Epidermal melanocyte (primary cell): ENCODE data around the gene RNASEH2A.
"Not testable (repeated sequence)": the region's sequence is repeated elsewhere in the genome, so short reads cannot be mapped to it uniquely, and the experiment has no call there.

Experiments
- DNase-seq: peaks from one replicate; pipeline ENCODE4 v3.0.0; 2011; ENCODE audit warnings: low spot score; ENCODE audit not compliant: insufficient read length

RNASEH2A gene

GRCh38 chr19:12793290-12794195, 12.8 kb upstream of the RNASEH2A start:
- DNase-seq = peak; percentile 97

- no peak for DNase-seq
Measured at GRCh38 chr19:12794196-12794941, 12.0 kb upstream of the RNASEH2A start.

- no peak for DNase-seq
Measured at GRCh38 chr19:12794971-12795381, 11.4 kb upstream of the RNASEH2A start.

DNA sequence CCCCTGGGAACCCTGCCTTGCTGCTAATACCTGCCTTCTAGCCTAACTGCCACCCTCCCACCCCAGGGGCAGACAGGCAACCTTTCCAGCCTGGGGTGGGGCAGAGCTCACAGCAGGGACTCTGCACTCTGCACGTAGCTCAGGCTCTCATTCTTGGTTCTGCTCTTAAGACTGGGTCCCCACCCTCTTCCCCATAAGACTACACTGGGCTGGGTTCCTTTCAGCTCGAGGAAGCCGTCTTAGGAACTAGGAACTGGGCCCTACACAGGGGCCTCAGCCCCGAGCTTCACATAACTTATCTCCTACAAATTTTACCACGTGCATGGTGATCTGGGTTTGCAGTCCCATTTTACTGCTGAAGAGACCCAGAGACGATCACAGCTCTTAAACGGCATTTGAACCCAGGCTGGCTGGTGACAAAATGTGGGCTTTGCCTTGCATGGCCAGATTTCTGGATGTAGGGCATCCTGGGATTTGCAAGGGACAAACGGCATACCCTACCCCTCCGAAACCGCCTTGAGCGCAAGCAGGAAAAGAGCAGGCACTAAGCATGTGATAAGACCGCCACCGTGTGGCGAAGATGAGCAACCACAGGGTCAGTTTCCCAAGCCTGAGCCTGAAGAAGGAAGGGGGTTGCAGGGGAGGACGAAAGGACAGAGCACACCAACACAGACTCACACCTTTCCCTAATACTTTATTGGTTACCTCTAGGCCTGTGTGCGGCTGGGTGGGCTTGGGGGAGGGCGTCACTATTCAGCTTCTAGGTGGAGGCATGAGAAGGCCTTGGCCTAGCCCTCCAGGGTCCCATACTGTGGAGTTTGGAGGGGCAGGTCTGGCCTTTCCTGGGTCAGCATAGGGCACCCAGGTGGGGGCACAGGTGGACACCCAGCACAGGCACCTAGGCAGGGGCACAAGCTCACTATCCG, 10.0 kb upstream of the RNASEH2A start:
- no peak for DNase-seq

- no peak for DNase-seq
Measured at GRCh38 chr19:12797141-12797587, 9.2 kb upstream of the RNASEH2A start.

DNA sequence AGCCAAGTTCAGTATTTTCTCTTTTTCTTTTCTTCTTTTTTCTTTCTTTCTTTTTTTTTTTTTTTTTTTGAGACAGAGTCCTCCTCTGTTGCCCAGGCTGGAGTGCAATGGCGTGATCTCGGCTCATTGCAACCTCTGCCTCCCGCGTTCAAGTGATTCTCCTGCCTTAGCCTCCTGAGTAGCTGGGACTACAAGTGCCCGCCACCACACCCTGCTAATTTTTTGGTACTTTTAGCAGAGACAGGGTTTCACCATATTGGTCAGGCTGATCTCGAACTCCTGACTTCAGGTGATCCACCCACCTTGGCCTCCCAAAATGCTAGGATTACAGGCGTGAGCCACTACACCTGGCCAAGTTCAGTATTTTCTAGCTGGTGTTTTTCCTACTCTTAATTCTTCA, 8.8 kb upstream of the RNASEH2A start:
- not testable (repeated sequence) for DNase-seq

DNA sequence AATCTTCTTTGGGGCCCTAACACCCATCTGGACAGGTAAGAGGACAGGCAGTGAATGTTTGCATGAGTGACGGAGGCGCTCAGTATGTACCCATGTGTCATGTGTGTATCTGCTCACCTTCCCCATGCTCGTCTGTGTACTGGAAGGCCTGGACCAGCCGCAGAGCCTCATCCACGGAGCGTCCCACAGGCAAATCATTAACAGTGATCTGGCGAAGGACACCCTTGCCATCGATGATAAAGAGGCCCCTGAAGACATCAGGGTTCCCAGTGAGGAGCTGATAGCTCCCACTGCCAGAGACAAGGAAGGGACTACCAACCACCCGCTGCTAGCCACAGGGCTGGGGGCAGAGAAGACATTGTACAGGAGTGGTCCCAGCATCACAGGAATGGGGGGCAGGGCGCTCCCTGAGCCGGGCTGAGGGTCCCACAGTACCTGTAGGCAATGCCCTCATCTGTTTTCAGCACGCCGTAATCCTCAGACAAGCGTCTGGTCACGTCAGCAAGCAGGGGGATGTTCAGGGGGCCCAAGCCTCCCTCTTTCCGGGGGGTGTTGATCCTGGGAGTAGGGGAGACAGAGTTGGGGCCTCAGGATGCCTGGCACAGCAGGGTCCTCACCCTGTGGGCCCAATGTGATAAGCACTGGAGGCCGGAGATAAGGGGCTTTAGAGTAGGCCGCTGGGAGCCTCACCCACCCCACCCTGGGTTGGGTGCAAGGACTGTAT, 6.5 kb upstream of the RNASEH2A start:
- DNase-seq = no peak

GRCh38 chr19:12800466-12800770, 6.0 kb upstream of the RNASEH2A start:
- DNase-seq = no peak

DNA sequence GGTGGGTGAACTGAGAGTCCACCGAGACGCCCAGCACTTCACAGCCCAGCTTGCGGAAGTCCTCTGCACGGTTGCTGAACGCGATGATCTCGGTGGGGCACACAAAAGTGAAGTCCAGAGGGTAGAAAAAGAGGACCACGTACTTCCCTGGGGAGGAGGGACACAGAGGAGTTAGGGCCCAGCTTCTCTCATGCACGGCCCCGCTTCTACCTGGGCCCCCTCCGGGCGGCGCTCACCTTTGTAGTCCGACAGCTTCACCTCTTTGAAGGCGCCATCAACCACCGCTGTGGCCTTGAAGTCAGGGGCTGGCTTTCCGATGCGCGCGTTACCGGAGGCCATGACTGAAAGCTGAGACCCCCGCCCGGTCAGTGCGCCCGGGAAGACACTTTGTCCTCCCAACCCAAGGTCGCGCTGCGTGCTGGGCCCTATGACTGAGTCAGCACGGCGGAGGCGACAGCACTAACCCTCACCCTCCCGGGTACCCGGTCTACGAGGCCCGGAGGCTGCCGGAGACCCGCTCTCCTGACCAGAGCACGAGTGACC, 5.4 kb upstream of the RNASEH2A start:
- no peak for DNase-seq

DNA sequence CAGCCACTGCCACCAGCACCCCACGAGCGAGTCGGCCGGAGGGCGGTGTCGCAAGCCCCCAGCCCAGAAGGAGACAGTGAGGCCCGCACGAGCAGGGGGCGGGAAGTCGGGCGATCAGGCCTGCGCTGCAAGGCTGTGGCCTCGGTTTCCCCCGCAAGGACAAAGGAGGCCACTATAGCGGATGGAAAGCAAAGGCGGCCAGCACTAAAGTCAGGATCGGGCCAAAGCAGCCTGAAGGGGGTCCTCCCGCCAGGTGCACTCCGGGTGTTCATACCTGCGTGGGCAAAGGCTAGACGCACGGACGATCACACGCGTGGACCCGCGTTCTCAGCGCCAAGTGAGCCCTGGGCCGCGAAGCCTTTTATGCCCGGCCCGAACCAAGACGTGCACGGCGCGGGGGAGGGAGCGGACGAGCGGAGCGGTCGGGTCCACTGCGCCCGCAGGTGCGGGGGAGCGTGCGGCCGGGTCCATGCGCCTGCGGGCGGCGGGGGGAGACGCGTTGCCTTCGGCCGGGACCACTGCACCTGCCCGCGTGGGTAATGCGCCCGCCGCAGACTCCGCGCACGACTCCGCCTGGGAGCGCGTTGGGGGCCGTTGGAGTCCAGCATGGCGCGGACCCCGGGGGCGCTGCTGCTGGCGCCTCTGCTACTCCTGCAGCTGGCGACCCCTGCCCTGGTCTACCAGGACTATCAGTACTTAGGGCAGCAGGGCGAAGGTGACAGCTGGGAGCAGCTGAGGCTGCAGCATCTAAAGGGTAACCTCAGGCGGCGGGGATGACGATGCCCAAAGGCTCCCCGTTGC, 4.7 kb upstream of the RNASEH2A start, which contains the start of the genes PRDX2 and THSD8:
Gene PRDX2 (minus strand): TSS at position 335 of the 801 bp plus-strand sequence. CDS start 539 bp downstream, outside the sequence.
Gene THSD8 (plus strand): TSS at position 604 of the 801 bp plus-strand sequence. CDS start 3 bp downstream, at position 607.
- DNase-seq = peak; percentile 65

DNA sequence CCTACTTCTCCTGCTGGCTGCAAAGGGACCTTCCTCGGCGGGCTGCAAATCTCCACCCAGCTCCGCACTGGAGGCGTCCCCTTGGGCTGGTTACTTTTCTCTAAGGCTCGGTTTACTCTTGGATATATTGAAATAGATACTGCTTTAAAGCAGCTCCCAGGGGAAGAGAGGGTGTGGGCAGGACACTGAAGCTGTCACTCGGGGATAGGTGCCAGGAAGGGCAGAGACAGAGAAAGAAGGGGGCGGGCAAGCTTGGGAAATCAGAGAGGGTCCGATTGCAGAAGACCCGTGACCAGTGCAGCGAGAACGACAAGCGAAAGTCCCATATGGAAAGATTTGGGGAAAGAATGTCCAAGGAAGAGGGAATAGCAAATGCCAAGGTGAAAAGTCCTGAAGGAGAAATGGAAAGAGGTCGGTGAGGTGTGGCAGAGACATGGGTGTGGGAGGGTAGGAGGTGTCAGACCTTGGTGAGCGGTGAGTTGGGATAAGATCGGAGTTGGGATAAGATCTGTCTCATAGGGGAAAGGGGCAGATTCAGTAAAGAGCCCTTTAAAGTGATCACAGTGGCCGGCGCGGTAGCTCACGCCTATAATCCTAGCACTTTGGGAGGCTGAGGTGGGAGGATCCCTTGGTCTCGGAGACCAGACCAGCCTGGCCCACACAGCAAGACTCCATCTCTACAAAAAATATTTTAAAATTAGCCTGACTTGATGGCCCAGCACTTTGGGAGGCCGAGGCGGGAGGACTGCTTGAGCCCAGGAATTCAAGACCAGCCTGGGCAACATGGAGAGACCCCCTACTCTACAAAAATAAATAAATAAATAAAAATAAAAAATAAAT, 3.9 kb upstream of the RNASEH2A start:
- DNase-seq = peak; percentile 38

DNA sequence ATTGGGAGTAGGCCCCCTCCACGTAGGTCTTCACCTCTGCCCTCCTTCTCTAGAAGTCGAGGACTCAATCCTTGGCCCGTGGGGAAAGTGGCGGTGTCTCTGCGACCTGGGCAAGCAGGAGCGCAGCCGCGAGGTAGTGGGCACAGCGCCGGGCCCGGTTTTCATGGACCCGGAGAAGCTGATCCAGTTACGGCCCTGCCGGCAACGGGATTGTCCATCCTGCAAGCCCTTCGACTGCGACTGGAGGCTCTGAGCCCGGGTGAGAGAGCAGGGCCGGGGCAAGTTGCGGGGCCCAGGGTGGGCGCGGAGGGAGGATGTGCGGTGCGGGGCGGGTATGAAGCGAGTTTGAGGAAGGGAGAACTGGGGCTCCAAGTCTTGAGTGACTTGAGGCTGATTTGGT, 2.3 kb upstream of the RNASEH2A start:
- DNase-seq = peak; percentile 0

GRCh38 chr19:12815088-12815487, 8.7 kb downstream of the RNASEH2A start:
- DNase-seq = no peak

DNA sequence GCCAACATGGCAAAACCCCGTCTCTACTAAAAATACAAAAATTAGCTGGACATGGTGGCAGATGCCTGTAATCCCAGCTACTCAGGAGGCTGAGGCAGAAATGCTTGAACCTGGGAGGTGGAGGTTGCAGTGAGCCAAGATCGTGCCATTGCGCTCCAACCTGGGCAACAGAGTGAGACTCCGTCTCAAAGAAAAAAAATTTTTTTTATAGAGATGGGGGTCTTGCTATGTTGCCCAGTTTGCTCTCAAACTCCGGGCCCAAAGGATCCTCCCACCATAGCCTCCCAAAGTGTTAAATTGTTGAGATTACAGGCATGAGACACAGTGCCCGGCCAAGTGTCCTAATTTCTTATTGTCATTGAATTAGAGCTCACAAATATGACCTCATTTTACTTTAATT, 10.8 kb downstream of the RNASEH2A start:
- DNase-seq = not testable (repeated sequence)

GRCh38 chr19:12817810-12818209, 11.4 kb downstream of the RNASEH2A start:
- DNase-seq = peak; percentile 5

DNA sequence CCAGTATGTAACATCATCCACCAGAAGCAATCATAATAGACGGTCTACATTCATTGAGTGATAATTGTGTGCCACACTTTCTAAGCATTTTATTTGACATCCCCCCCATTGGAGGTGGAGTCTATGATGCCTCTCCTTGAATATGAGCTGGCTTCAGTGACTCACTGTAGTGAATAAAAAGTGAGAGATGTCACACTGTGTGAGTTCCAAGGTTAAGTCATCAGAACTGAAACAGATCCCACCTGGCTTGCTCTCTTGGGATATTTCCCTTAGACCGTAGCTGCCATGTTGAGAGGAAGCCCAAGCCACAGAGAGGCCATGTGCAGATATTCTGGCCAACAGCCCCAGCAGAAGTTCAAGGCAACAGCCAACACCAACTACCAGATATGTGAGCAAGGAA, 15.4 kb downstream of the RNASEH2A start:
- peak; percentile 13 for DNase-seq

GRCh38 chr19:12825254-12826131, 19.1 kb downstream of the RNASEH2A start:
- no peak for DNase-seq

GRCh38 chr19:12828494-12828893, 22.1 kb downstream of the RNASEH2A start:
- no peak for DNase-seq
